WTC11 (cell line): ENCODE results near the gene GATC.

ENCODE experiments used
- ATF2 ChIP-seq: sonication (generic); formaldehyde crosslinking; IDR thresholded peaks from 2 replicates; pipeline ENCODE4 v1.8.1; 2022; ENCODE audit warnings: low read depth, missing genetic modification reagents, borderline replicate concordance
- CTCF ChIP-seq: fragments of 200-600 bp; IDR thresholded peaks from 2 replicates; pipeline ENCODE4 v1.8.0; 2022; ENCODE audit warnings: antibody characterized with exemption
- E2F4 ChIP-seq: sonication (generic); formaldehyde crosslinking; IDR thresholded peaks from 2 replicates; pipeline ENCODE4 v1.8.1; 2022; ENCODE audit warnings: low read depth, mild to moderate bottlenecking, moderate library complexity, missing genetic modification reagents, borderline replicate concordance
- RELA ChIP-seq: sonication (generic); formaldehyde crosslinking; IDR thresholded peaks from 2 replicates; pipeline ENCODE4 v1.8.1; 2022; ENCODE audit warnings: missing genetic modification reagents, mild to moderate bottlenecking, borderline replicate concordance
- ZNF317 ChIP-seq: sonication (generic); formaldehyde crosslinking; IDR thresholded peaks from 2 replicates; pipeline ENCODE4 v1.8.1; 2023; ENCODE audit warnings: low read depth, mild to moderate bottlenecking, moderate library complexity, missing genetic modification reagents, borderline replicate concordance

GRCh38 chr12:120508537-120508936 lies 62.3 kb downstream of the GATC start:
- no peak for TF ChIP-seq ATF2 (CRISPR knock-in tag)
- no peak for TF ChIP-seq ZNF317 (CRISPR knock-in tag)
- TF ChIP-seq E2F4 (CRISPR knock-in tag): no peak
- no peak for TF ChIP-seq CTCF
- TF ChIP-seq RELA (CRISPR knock-in tag): no peak
